ENCODE data around the gene PLBD2.
"Not testable (repeated sequence)": the region's sequence is repeated elsewhere in the genome, so short reads cannot be mapped to it uniquely, and the experiment has no call there.

PLBD2 gene

DNA sequence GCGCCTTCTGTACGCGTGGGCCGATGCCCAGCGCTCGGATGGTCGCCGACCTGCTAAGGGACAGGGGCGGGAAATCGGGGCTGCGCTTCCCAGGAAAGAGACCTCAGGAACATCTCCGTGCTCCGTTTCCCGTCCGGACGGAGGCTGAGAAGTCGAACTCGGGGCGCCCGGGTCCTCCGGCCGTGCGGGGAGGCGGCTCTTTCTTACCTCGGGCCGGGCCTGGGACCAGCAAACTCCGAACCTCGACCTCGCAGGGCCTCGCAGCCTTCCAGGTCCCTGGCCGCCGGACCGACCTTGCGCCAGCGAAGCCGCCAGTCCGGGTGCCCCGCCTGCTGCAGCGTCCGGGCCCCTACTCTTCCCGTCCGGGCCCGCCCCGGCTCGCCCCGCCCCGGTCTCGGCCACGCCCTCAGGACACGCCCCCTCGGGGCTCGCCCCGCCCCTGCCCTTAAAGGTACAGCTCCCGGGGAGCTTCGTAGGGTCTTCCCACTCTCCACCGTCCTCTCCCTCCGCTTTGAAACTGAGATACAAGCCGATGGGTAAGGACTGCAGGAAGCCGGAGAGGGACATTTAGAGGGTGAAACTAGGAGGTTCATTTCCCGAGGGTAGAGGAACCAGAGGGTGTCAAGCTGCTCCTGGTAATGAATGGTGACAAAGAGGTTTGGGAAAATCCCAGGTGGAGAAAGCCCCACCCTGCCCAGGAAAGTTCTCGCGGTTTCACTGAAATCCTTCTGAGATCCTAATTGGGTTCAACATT is 23.4 kb upstream of the PLBD2 start, which contains the start of gene SLC8B1:
SLC8B1 (minus strand) TSS at position 324 of the 754 bp plus-strand sequence. CDS start 2,231 bp downstream, outside the sequence.
- peak; percentile 67 for DNase-seq (ENCODE audit: low spot score)

- DNase-seq (ENCODE audit: low spot score): no peak
These were observed 18.8 kb upstream of the PLBD2 start for GRCh38 chr12:113339540-113339939.

DNA sequence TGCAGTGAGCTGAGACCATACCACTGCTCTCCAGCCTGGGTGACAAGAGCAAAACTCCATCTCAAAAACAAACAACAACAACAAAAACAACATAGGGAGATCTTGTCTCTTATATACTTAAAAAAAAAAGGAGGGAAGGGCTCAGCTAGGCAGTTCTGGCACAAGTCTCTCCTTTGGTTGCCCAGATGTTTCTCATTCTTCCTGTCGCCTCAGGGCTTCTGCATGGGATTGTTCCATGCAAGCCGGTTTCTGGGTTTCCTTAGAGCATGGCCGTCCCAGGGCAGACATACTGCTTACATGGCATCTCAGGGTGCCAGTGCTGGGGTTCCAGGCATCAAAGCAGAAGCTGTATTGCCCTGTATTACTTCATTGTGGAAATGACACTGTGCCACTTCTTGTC is 18.3 kb upstream of the PLBD2 start:
- DNase-seq (ENCODE audit: low spot score): no peak

GRCh38 chr12:113341535-113341934 is 16.9 kb upstream of the PLBD2 start:
- no peak for DNase-seq (ENCODE audit: low spot score)

- no peak for DNase-seq (ENCODE audit: low spot score)
These were observed 13.1 kb upstream of the PLBD2 start for GRCh38 chr12:113345318-113345717.

DNA sequence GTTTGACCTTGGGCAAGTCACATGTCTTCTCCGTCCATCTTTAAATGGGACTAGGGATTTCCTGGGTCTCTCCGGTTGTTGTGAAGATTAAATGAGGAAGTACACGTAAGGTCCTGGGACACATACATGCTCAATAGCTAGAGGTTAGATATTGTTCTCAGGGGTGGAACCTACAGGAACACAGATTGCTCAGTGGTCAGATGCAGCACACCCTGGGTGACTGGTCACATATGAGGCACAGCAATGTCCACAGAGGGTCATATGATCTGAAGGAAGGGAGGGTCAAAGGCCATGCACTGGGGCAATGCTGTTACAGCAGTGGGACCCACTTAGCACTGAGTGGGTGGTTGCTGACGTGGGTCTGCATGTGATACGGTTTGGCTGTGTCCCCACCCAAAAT is 12.0 kb upstream of the PLBD2 start:
- DNase-seq (ENCODE audit: low spot score): no peak

- DNase-seq (ENCODE audit: low spot score): no peak
These were observed 11.3 kb upstream of the PLBD2 start for GRCh38 chr12:113347107-113347506.

DNA sequence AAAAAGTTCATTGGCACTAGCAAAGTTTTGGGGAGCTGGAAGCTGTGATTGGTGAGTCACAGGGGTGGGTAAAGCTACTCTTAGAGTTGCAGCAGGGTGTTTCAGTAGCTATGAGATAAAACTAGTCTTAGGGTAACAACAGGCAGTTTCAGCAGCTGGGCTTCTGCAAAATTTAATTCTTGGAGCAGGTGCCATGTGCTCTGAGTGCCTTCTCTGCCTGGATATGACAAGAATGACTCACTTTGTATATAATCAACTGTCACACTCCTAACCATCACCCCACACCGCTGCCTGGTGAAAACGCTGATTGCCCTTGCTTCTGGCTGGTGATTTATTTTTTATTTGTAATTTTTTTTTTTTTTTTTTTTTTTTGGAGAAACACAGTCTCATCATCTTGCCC is 10.5 kb upstream of the PLBD2 start:
- no peak for DNase-seq (ENCODE audit: low spot score)

DNA sequence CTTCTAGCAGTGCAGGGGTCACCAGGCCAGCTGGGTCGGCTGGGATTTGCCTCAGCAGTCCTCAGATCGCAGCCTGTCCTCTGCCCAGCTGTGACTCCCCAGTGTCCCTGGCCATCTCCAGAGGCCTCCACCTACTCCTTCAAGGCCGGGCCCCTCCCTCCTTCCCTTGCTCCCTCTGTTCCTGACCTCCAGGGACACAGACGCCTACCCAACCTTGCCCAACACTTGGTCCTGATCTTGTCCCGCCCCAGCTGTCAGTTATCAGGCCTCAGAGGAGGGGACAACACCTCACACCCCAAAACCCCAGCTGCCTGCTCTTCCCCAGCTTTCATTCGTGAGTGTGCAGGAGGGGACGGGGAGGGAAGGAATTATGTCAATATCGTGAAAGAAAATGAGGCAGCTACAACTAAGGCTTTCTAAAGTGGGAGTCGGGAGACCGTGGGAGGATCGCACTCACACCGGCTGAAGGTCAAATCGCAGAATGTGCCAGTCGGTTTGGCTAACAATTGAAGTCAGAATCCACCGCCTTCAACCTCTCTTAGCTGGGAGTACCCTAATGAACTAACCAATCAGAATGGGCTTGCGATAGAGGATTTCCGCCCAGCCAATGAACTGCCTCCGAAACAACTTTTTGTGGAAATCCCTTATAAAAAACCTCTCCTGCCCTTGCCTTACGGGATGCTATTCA is 9.4 kb upstream of the PLBD2 start:
- no peak for DNase-seq (ENCODE audit: low spot score)

DNA sequence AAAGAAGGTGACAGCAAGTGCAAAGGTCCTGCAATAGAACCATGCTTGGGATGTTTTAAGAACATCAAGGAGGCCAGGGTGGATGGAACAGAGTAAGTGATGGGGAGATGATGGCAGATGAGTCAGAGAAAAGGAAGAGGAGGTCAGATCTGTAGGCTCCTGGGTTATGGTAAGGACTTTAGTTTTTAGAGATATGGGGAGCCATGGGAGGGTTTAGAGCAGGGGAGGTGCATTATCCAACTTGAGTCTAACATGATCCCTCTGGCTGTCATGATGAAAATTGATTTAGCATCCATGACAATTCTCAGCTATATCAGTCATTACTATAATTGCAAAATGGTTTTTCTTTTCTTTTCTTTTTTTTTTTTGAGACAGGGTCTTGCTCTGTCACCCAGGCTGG is 7.3 kb upstream of the PLBD2 start:
- DNase-seq (ENCODE audit: low spot score): no peak

GRCh38 chr12:113354192-113354591 is 4.2 kb upstream of the PLBD2 start:
- not testable (repeated sequence) for DNase-seq (ENCODE audit: low spot score)

- no peak for DNase-seq (ENCODE audit: low spot score)
These were observed 949 bp downstream of the PLBD2 start for GRCh38 chr12:113359133-113359938.

GRCh38 chr12:113359939-113360748 is 1.8 kb downstream of the PLBD2 start:
- DNase-seq (ENCODE audit: low spot score): no peak

DNA sequence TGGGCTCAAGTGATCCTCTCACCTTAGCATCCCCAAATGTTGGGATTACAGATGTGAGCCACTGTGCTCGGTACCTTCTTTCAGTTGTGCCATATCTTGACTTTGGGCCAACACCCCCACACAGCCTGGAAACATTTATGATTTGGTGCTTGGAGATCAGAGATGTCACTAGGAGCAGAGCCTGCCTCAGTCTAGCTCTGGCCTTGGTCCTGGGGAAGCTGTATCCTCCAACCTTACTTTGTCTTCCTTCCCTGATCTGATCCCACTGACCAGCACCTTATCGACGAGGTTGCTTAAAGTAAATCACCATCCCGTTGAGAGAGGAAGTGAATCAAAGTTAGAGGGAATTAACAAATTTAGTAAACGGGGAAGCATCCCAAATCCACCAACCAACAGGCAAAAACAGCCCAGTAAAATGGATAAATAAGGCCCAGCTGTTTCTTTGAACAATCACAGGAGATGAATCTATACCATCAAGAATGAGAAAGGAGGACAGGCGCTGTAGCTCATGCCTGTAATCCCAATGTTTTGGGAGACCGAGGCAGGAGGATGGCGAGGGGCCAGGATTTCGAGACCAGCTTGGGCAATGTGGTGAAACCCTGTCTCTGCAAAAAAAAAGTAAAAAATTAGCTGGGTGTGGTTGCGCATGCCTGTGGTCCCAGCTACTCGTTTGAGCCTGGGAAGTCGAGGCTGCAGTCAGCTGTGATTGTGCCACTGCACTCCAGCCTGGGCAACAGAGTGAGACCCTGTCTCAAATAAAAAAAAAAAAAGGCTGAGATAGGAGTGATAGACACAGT is 3.4 kb downstream of the PLBD2 start:
- no peak for DNase-seq (ENCODE audit: low spot score)

DNA sequence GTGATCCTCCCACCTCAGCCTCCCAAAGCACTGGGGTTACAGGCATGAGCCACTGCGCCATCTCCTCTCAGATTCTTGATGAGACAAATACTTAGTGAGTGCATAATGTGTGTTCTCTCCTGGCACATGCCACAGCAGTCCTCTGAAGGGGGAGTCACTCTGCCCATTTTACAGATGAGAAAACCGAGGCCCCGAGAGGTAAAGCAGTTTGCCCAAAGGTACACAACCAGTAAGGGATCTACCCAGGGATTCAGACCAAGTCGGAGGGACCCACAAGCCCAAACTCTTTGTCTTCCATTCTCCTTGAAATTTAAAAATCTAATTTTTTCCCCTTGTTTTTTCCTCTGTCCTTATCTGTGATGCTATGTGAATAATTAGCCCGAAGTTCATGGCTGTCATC is 6.3 kb downstream of the PLBD2 start:
- DNase-seq (ENCODE audit: low spot score): no peak

- DNase-seq (ENCODE audit: low spot score): no peak
These were observed 7.4 kb downstream of the PLBD2 start for GRCh38 chr12:113365639-113366395.

- DNase-seq (ENCODE audit: low spot score): no peak
These were observed 8.4 kb downstream of the PLBD2 start for GRCh38 chr12:113366827-113367226.

GRCh38 chr12:113368331-113368730 is 9.9 kb downstream of the PLBD2 start:
- no peak for DNase-seq (ENCODE audit: low spot score)

GRCh38 chr12:113369391-113369985 is 11.1 kb downstream of the PLBD2 start:
- no peak for DNase-seq (ENCODE audit: low spot score)

Data from SW480 (cell line).